Measurements from ENCODE around the gene TADA1.

DNA sequence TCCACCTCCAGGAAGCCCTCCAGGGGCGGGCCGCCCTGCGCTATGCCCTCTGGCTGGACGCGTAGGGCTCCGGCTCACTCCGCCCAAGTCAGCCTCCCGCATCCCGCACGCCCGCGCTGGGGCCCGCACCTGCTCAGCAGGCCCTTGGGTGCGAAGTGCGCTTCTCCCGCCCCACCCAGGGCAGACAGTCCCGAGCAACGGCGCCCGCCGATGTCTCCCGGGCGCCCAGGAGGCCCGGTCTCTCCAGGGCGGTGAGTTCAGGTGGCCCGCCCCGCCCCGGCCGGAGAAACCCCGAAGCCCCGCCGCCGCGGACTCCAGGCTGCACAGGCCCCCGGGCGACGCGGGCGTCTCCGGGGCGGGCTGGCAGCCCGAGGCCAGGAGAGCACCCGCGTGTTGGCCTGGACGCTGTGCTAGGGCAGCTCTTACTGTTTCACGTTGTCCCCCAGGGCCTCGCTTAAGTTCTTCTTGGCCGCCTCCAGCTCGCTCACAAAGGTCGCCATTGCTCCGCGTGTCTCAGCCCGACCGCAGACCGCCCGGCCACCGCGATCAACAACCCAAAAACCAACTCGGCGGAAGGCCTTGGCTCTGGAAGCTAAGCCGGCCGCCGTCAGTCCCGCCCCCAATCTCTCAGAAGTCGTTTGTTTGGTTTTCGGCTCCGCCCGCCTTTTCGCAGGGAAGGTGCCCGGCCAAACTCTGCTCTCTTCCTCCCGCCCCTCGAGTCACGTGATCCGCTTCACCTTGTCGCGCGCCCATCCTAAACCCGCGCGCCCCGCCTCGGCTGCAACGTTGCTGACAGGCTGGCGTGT lies at the start of gene TADA1:
- TF ChIP-seq, protein P1, sequence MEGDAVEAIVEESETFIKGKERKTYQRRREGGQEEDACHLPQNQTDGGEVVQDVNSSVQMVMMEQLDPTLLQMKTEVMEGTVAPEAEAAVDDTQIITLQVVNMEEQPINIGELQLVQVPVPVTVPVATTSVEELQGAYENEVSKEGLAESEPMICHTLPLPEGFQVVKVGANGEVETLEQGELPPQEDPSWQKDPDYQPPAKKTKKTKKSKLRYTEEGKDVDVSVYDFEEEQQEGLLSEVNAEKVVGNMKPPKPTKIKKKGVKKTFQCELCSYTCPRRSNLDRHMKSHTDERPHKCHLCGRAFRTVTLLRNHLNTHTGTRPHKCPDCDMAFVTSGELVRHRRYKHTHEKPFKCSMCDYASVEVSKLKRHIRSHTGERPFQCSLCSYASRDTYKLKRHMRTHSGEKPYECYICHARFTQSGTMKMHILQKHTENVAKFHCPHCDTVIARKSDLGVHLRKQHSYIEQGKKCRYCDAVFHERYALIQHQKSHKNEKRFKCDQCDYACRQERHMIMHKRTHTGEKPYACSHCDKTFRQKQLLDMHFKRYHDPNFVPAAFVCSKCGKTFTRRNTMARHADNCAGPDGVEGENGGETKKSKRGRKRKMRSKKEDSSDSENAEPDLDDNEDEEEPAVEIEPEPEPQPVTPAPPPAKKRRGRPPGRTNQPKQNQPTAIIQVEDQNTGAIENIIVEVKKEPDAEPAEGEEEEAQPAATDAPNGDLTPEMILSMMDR (IDR thresholded peaks at IDR 0.05; ENCODE audit: low read depth, low read length) = no peak
- TF ChIP-seq EZH2phosphoT487 (IDR thresholded peaks at IDR 0.05; ENCODE audit: low read depth) = no peak

Data from OCI-LY3 (cell line).